Thyroid gland (tissue), 4 donors: Measurements from ENCODE around the gene SHE.

Experiments used
- POLR2A ChIP-seq, 2 donors: fragments of 450-650 bp; IDR thresholded peaks; one replicate each; pipeline ENCODE4 v1.6.1; 2017; ENCODE audit warnings: antibody characterized with exemption in 2 of 2, mild to moderate bottlenecking in 2 of 2, moderate library complexity in 1 of 2
- TF ChIP-seq, protein P1 (sequence below), 6 experiments: fragments of 200-600 bp in 3 of 6; fragments of 450-650 bp in 3 of 6; sonication (generic) in 3 of 6; IDR thresholded peaks; one replicate each; pipeline ENCODE4 v1.5.1; 2016 to 2019; ENCODE audit warnings: antibody characterized with exemption in 6 of 6, mild to moderate bottlenecking in 2 of 6, inconsistent platforms in 1 of 6, moderate library complexity in 1 of 6

- TF ChIP-seq, protein P1, sequence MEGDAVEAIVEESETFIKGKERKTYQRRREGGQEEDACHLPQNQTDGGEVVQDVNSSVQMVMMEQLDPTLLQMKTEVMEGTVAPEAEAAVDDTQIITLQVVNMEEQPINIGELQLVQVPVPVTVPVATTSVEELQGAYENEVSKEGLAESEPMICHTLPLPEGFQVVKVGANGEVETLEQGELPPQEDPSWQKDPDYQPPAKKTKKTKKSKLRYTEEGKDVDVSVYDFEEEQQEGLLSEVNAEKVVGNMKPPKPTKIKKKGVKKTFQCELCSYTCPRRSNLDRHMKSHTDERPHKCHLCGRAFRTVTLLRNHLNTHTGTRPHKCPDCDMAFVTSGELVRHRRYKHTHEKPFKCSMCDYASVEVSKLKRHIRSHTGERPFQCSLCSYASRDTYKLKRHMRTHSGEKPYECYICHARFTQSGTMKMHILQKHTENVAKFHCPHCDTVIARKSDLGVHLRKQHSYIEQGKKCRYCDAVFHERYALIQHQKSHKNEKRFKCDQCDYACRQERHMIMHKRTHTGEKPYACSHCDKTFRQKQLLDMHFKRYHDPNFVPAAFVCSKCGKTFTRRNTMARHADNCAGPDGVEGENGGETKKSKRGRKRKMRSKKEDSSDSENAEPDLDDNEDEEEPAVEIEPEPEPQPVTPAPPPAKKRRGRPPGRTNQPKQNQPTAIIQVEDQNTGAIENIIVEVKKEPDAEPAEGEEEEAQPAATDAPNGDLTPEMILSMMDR (IDR thresholded peaks at IDR 0.05): no peak
- TF ChIP-seq POLR2A (IDR thresholded peaks at IDR 0.05): no peak
Measured at GRCh38 chr1:154551474-154551873, 49.3 kb upstream of the SHE start.
